GM18861 (cell line): Measurements from ENCODE around the gene CSHL1.

Source experiments
- ATAC-seq: cut with Tn5 transposase; IDR thresholded peaks from one replicate; pipeline ENCODE4 v1.9.1; 2021; ENCODE audit not compliant: unreplicated experiment

CSHL1 gene

DNA sequence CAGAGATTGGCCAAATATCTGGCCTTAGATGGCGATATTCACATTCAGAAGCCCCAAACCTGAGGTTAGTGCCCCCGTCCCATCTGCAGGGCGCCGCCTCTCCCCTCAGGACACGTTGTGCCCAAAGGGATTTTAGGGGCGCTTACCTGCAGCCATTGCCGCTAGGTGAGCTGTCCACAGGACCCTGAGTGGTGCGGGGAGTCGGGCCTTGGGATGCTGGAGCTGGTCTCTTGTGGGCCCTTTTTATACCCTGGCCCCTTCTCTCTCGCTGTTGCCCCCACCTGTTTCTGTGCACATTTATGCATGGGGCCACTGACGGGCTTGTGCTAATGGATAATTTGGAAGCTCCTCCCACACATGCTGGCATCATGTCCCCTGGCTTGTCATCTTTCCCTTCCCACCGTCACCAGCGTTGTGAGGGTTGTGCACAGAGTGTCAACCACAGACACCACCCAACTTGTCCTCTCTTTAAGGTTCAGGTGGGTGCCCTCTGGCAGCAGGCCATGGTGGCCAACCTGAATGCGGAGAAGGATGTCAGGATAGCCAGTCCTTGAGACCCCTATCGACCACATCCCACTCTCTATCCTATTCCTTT is at the start of gene CSHL1:
Gene CSHL1, minus strand, starts transcription at position 218 of the 595 bp plus-strand sequence. Its CDS starts 62 bp downstream, at position 156.
- ATAC-seq: no peak

DNA sequence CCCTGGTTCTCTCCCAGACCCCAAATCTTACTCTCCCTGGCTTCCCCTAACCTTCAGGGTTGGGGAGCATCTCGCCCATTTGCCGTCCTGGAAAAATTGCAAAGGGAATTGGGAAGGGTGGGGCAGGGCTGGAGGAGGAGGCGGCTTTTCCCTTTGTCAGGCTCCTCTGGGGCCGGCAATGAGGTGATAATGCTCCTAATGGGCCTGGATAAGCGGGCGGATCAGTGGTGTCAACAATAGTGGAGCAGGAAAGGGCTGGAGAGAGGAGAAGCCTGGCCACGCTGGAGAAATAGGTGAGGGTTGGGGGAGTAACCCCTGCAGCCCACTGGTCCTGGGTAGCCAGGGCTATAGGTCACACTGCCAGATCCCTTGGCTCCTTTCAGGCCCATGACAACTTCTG is 49.4 kb upstream of the CSHL1 start:
- ATAC-seq: no peak

DNA sequence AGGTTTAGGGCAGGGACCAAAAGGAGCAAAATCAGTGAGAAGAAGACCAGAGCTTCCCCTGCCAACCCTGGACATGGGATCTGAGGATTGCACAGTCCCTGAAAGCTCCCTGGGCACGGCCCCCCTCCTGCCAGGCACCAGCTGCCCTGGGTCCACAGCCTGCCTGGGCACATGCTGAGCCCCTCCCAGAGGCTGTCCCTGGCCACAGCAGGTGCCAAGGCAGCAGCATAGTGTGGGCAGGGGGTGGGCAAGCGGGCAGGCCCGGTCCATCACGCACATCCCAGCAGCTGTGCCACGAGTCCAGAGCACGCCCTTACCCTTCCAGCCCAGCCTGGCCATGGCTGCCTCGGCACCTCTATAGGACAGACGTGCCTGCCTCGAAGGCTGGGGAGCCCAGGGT is 48.9 kb upstream of the CSHL1 start:
- ATAC-seq: no peak

DNA sequence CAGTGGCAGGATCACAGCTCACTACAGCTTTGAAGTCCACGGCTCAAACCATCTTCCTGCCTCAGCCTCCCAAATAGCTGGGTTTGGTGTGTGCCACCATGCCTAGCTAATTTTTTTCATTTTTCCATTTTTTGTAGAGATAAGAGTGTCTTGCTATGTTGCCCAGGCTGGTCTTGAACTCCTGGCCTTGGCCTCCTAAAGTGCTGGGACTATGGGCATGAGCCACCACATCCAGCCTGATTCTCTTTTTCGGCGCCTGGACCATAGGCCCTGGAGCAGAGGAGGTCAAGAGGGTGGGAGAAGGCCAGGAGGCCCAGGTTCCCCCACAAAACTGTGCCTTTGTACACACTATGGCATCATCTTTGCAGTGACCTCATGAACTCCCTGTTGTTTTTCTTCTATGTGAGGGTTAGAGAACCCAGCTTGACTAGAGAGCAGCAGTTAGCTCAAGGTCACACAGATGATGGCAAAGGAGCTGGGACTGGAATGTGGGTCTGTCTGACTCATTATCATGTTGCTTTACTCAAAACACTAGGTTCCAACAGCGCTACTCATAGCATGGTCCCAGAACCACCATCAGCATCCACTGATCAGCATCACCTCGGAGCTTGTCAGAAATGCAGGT is 45.4 kb upstream of the CSHL1 start:
- ATAC-seq: no peak

DNA sequence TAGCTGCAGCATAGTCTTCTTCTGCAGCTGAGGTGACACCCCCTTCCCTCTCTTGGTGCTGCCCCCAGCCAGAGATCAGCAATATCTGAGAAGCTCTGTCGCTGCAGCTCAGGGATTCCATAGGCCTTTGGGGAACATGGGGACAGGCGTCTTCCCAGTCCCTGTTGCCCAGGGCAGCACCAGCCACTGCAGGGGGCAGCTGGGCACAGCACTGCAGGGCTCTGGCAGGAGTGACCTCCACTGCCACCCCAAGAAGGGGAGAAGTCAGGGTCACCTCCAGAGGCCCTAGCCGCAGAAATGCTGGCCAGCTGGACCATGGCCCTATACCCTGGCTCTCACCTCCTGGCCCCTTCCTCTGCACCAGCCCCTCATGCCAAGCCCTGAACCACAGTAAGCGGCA is 44.7 kb upstream of the CSHL1 start:
- no peak for ATAC-seq

DNA sequence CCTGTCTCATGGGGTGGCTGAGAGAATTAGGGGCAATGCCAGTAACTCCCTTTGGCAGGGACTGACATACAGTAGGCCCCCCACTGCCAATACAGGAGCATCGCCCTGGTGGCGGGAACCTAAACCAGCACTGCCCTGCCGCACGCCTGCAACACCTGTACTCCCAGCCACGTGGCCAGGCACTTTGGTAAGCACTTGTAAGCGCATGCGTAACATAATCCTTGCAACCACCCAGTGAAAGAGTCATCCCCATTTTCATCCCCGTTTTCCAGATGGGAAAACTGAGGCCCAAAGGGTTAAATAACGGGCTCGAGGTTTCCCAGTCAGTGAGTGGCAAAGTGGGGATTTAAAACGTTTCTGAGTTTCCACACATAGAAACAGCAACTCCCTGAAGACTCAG is 44.2 kb upstream of the CSHL1 start:
- ATAC-seq: no peak

DNA sequence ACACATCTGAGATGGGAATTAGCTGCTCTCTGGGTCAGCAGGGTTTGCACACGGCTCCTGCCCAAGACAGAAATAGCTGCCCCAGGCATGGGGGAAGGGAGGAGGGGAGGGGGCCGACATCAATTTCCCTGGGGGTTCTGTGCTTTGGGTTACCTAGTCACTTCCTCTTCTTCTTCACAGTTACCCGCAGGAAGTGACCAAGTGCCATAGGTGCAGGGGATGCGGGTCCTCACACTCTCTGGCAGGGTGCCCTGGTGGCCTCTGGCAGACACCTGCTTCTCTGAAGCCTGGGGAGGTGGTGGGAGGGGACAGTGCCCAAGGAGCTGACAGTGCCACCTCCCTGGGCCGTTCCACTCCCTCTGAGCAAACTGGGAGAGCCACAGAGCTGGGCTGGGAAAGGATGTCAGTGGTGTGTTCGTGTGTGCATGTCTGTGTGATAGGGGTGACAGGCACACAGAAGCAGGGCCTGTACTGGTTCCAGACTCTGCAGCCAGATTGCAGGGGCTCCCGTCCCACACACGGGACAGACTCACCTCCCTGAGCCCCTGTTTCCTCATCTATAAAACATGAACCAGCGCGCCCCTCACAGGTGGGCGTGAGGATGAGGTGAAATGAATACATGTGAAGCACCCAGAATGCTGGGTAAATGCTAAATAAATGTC is 43.5 kb upstream of the CSHL1 start:
- ATAC-seq: peak; percentile 63

DNA sequence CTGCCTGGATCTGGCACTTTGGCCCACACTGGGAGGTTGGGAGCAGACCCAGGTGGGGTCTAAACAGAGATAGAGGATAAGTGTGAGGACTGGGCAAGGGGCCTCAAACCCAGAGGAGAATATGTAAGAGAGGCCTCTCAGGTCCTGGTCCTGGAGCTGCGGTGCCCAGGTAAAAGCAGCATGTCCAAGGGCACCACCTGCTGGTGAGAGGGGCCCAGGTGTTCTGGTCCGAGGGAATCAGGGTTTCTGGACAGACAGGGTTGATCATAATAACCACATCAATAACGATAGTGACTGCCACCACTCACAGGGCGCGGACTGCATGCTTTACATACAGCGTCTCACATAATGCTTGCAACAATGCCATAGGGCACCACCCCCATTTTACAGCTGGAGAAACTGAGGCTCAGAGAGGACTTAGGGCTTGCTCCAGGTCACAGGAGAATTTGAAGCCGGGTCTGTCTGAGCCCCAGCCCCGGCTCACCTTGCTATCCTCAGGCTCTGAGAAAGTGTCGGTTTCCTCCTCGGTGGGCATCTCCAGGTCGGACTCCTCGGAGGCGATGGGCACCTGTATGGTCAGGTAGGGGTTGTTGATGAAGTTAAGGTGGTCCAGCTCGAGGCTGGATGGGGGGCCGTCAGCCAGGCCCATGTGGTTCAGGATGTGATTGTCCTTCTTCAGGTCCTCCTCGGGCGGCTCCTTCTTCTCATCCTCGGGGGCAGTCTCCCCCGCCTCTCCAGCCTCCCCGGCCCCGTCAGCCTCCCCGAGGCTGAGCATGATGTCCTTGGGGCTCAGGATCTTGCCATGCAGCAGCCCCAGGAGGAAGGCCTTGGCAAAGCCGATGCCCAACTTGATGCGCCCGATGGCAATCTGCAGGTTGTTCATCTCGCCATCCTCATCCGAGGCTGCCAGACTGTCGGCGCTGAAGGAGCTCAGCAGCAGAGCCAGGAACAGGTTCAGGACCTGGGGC is 40.2 kb upstream of the CSHL1 start:
- no peak for ATAC-seq

DNA sequence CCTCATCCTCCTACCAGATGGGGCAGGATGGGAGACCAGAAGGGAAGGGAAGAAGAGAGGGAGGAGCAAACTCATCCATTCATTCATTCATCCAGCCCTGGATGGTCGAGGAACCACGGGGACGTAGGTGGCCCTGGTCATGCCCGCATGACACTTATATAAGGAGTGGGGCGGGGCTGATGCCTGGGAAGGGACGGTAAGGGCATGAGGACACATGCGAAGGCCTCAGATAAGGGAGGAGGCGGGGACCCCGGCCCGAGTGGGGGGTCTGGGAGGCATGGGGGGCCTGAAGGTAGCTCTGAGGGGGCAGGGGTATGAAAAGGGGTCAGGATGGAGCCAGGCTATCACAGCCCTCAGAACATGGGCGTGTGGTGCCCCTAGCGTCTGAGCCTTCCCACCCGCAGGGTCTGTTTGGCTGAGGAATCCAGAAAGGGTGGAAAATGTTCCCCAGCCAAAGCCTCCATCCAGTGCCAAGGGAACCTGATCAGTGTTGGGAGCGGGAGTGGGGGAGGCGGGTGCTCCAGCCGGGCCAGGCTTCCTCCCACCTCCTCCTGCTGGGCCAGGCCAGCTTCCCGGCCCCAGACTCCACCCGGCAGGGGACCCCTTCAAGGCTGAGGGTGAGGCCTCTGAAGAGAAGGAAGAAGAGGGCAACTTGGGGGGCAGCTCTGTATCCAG is 38.7 kb upstream of the CSHL1 start:
- no peak for ATAC-seq

DNA sequence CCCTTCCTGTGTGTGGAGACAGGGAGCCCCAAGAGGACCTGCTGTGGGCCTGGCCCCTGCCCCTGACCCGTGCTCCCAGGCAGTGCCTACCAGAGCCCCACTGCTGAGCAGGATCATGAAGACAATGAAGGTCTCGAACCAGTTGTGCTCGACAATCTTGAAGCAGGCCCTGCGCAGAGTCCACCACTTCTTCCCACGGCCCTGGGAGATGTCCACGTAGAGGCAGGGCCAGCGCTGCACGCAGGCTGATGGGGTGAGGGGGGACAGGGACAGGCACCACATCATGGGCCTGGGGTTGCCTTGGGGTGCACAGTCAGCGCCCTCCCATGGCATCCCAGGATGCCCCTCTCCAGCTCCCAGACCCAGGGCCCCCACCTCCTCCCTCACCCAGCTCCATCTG is 37.5 kb upstream of the CSHL1 start:
- ATAC-seq: no peak

DNA sequence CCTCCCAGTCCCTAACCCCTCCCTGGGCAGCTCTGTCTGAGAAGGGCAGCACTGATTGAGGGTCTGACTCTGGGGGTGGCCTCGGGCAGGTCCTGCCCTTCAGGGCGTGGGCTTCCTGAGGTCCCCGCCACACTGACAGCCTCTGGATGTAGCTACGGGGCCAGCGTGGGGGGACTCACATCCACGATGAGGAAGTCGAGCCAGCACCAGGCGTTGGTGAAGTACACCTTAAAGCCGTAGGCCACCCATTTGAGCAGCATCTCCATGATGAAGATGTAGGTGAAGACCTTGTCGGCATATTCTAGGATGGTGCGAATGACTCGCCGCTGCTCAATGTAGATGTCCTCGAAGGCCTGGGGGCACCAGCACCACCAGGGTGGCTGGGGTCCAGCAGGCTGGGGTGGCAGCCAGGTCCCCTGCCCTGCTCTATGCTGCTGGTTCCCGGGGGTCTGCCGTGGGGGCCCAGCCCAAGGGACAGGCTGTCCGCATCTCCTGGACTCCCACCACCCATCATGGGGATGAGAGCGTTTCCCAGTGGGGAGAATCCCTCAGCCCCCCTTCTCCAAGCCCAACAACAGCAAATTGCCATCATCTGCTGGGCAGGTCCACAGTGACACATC is 36.8 kb upstream of the CSHL1 start:
- no peak for ATAC-seq

DNA sequence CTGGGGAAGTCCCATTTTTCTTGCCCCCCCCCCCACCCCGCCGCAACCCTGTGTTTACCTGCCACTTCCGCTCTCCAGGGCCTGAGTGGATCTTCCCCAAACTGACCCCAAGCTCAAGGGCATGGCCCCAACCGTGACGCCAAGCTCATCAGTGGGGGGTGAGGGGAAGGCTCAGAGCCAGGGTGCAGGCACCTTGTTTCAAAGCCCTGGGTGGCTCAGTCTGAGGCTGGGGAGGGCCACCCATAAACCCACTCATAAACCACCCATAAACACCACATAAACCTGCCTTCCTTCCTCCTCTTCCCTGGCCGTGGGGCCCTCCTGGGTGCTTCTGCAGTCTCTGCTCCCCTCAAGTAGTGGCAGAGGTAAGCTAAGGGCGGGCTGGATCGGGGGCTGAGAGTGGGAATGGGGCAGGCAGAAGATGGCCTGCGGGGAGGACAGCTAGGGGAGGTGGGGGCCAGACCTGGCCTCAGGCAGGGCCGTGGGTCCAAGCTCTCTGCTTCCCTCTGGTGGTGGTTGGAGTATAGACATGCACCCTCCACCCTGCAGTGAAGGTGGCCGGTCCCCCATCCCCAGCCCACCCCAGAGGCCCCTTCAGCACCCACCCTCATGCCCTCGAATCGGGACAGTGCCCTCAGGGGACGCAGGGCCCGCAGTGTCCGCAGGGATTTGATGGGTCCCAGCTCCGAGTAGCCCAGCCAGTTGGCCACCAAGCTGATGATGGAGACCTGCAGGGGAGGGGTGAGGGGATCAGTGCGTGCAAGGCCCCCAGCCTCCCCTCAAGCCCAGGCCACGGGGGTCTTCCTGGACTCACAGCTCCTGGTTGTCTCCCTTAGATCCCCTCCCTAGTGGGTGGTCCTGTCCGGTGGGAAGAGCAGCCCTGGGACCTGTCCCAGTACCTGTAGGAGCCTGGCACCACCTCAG is 35.6 kb upstream of the CSHL1 start:
- ATAC-seq: peak; percentile 36

DNA sequence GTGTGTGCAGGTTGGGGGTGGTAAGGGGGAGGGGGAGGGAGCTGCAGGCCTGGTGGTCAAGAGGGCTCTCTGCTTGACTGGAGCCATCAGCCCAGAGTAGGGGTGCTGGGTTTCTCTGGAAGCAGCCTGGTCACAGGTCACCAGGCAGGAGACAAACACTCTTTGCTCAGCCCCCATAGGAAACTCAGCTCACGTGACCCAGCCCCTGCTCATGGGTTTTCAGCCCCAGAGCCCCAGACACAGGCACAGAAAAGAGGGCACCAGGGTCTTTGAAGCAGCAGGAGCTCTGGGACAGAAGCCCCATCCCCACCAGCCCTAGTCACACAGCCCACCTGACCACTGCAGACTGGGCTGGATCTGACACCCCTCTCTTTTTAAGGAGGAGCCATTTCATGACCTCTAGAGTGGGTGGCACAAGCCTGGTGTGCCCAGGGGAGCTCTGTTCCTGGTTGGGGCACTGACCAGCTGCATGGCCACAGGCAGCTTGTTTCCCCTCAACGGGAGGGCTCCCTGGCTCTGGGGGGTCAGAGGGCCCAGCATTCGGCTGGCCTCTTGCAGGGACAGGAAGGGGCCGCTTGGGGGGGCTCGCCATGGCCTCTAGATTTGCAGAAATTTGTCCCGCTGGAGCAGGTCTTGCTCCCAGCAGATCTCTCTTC is 34.9 kb upstream of the CSHL1 start:
- ATAC-seq: peak; percentile 52

DNA sequence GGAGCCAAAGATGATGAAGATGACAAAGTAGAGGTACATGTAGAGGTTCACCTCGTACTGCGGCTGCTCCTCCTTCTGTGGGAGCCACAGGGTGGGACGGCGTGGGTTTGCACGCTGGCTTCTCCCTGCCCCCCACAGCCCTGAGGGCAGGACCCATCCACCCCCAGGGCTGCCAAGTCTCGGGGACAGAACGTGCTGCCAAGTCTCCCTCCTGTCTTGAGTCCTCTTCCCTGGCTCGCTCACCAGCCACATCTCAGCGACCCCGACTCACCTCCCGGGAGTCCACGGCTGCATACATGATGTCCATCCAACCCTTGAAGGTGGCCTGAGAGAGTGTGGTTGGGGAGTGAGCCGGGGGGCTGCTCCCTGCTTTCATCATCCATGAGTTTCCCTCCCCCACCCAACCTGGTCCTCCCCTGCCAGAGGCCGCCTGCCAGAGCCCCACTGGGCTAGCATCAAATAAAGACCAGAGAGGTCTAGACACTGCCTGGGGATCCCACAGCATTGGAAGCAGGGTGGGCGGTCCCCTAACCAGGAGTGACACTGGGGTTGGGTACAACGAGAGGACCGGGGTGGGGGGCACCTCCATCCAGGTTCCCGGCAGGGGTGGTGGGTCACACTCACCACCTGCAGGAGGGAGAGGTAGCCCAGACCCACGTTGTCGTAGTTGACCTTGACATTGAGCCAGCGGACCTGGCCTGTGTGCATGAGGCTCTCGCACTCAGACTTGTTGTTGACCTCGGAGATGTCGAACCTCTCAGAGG is 33.9 kb upstream of the CSHL1 start:
- no peak for ATAC-seq

DNA sequence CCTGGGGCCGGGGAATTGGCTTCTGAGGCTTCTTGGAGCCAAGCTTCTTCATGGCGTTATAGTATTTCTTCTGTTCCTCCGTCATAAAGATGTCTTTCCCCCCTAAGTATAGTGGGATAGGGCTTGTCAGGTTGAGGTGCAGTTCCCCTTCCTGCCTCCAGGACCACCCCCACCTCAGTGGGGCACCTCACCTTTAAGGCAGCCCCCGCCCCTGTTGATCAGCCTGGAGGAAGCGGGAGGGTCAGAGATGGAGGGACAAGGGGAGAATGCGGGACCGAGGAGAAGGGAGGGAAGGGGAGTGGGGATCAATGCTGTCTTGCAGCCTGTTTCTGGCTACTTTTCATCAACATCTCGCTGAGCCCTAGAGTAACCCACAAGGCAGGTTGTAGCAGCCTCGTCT is 32.7 kb upstream of the CSHL1 start:
- no peak for ATAC-seq

DNA sequence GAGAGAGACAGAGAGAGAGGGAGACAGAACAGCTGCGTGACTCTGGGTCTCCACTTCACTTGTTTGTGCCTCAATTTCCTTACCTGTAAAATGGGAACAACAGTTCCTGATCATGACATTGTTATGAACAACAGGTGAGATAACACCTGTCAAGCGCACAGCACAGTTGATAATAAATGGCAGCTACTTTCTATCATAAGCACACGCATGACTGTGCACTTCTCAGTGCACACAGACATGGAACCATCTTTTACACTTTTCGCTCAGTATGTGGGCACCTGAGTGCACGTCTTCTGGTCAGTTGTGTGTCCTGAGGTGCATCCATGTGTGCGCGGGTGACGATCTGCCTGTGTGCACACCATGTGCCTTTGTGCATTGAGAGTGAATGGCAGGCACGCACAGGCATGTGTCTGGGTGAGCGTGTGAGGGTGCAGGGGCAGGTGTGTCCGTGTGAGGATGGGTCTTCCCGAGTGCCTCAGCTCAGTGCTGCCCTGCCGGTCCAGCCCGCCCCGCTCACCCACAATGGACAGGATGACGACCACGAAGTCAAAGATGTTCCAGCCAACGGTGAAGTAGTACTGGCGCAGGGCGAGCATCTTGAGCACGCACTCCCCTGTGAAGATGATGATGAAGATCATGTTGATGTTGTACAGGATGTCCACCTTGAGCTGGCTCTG is 31.4 kb upstream of the CSHL1 start:
- ATAC-seq: no peak

DNA sequence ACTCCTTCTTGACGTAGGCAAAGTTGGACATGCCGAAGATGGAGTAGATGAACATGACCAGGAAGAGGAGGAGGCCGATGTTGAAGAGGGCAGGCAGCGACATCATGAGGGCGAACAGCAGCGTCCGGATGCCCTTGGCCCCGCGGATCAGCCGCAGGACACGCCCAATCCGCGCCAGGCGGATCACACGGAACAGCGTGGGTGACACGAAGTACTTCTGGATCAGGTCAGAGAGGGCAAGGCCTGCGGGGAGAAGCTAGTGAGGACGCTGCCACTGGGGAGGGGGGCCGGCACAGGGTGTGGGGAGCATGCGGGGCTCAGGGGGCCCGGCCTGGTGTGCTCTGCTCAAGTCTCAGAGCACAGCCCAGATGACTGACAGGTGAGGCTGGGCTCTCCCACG is 30.7 kb upstream of the CSHL1 start:
- ATAC-seq: no peak

DNA sequence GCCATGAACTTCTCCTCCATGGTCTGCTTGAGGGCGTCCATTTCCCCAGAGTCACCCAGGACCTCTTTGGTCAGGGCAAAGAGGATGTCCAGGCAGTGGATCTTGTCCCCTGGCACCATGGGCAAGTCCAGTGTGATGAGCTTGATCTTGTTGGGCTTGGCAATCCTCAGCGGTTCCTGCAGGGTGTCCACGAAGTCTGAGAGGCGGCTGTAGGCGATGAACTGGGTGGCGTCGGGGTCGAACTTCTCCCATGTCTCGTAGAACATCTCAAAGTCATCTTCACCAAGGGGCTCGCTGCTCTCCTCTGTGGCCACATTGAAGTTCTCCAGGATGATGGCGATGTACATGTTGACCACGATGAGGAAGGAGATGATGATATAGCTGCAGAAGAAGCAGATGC is 30.1 kb upstream of the CSHL1 start:
- no peak for ATAC-seq
